ENCODE data around the gene DOCK6. TPM values are rescaled to one million over a fixed set of nuclear protein-coding genes. Genes with fewer than 3 reads are reported as not detected.

Gene DOCK6
- polyA plus RNA-seq, 1 donor from 2014 or later, result not detected

DNA sequence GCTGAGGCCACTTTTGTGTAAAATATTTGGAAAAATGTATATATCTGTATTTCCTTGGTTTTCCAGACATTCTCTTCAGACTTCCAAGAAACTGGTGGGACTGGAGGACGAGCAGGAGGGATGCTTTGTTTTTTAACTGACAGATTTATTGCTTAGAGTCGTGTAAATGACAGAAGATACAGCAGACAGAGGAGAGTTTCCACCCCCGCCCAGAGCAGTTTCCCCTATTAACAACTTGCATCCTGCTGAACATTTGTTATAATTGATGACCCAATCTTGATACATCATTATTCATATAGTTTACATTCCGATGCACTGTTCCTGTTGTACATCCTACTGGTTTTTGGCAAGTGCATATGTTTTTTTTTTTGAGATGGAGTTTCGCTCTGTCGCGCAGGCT lies 7.1 kb upstream of the DOCK6 start:
- TF ChIP-seq, protein P1, sequence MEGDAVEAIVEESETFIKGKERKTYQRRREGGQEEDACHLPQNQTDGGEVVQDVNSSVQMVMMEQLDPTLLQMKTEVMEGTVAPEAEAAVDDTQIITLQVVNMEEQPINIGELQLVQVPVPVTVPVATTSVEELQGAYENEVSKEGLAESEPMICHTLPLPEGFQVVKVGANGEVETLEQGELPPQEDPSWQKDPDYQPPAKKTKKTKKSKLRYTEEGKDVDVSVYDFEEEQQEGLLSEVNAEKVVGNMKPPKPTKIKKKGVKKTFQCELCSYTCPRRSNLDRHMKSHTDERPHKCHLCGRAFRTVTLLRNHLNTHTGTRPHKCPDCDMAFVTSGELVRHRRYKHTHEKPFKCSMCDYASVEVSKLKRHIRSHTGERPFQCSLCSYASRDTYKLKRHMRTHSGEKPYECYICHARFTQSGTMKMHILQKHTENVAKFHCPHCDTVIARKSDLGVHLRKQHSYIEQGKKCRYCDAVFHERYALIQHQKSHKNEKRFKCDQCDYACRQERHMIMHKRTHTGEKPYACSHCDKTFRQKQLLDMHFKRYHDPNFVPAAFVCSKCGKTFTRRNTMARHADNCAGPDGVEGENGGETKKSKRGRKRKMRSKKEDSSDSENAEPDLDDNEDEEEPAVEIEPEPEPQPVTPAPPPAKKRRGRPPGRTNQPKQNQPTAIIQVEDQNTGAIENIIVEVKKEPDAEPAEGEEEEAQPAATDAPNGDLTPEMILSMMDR (IDR thresholded peaks at IDR 0.05; ENCODE audit: poor library complexity, severe bottlenecking), result no peak
- TF ChIP-seq RAD21 (conservative IDR thresholded peaks at IDR 0.05) (no peak), TAF1 (IDR thresholded peaks at IDR 0.05; ENCODE audit: low read depth) (no peak), MXI1 (conservative IDR thresholded peaks at IDR 0.05; ENCODE audit: poor library complexity, severe bottlenecking) (no peak)
- TF ChIP-seq, protein P2, sequence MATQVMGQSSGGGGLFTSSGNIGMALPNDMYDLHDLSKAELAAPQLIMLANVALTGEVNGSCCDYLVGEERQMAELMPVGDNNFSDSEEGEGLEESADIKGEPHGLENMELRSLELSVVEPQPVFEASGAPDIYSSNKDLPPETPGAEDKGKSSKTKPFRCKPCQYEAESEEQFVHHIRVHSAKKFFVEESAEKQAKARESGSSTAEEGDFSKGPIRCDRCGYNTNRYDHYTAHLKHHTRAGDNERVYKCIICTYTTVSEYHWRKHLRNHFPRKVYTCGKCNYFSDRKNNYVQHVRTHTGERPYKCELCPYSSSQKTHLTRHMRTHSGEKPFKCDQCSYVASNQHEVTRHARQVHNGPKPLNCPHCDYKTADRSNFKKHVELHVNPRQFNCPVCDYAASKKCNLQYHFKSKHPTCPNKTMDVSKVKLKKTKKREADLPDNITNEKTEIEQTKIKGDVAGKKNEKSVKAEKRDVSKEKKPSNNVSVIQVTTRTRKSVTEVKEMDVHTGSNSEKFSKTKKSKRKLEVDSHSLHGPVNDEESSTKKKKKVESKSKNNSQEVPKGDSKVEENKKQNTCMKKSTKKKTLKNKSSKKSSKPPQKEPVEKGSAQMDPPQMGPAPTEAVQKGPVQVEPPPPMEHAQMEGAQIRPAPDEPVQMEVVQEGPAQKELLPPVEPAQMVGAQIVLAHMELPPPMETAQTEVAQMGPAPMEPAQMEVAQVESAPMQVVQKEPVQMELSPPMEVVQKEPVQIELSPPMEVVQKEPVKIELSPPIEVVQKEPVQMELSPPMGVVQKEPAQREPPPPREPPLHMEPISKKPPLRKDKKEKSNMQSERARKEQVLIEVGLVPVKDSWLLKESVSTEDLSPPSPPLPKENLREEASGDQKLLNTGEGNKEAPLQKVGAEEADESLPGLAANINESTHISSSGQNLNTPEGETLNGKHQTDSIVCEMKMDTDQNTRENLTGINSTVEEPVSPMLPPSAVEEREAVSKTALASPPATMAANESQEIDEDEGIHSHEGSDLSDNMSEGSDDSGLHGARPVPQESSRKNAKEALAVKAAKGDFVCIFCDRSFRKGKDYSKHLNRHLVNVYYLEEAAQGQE (IDR thresholded peaks at IDR 0.05; ENCODE audit: borderline replicate concordance), result no peak
- Histone ChIP-seq H3K4me2 (ENCODE audit: low read length) (no peak overlapping the region), H3K79me2 (replicated peaks; ENCODE audit: insufficient read depth, low read length) (no peaks in the 10 kb centered on the region), H3K27ac (ENCODE audit: low read length) (no peak overlapping the region), H2AFZ (ENCODE audit: low read depth, low read length) (no peak overlapping the region), H3K27me3 (ENCODE audit: insufficient read depth, low read depth, low read length) (no peaks in the 10 kb centered on the region), H3K36me3 (ENCODE audit: insufficient read depth, low read length) (no peaks in the 10 kb centered on the region), H3K9me3 (ENCODE audit: low read length) (no peaks in the 10 kb centered on the region), H4K20me1 (ENCODE audit: insufficient read depth) (no peaks in the 10 kb centered on the region), H3F3A (ENCODE audit: insufficient read depth, low read length, poor library complexity, severe bottlenecking) (no peaks in the 10 kb centered on the region), H3K9me2 (ENCODE audit: insufficient read depth, low read length) (no peaks in the 10 kb centered on the region), H3K4me3 (ENCODE audit: low read length) (no peak overlapping the region), H3K9ac (ENCODE audit: low read length) (no peak overlapping the region)

DNA sequence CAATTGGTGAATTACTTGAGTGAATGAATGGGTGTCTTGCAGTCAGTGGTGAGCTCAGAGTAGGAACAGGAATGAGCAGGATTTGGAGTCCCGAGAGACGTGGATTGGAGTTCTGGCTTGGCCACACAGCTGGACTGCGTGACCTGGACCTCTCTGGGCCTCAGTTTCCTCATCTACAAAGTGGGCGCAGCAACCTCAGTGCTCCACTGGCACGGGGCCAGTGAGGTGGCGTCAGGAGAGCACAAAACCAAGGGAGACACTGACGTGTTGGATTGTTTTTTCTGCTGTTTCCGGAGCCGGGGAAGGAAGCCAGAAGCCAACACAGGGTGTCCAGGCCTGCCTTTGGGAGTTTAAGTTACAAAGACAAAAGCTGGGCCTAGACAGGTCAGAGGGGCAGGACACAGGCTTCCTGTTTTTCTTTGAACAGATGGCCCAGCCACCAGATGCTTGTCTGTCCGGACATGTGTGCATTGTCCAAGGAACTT lies 6.5 kb upstream of the DOCK6 start:
- Histone ChIP-seq H3K27me3 (ENCODE audit: insufficient read depth, low read depth, low read length) (no peaks in the 10 kb centered on the region), H3K4me3 (ENCODE audit: low read length) (no peak overlapping the region), H4K20me1 (ENCODE audit: insufficient read depth) (no peaks in the 10 kb centered on the region), H3F3A (ENCODE audit: insufficient read depth, low read length, poor library complexity, severe bottlenecking) (no peaks in the 10 kb centered on the region), H2AFZ (ENCODE audit: low read depth, low read length) (no peak overlapping the region), H3K79me2 (replicated peaks; ENCODE audit: insufficient read depth, low read length) (no peaks in the 10 kb centered on the region), H3K9me2 (ENCODE audit: insufficient read depth, low read length) (no peaks in the 10 kb centered on the region), H3K27ac (ENCODE audit: low read length) (no peak overlapping the region), H3K9ac (ENCODE audit: low read length) (no peak overlapping the region), H3K9me3 (ENCODE audit: low read length) (no peaks in the 10 kb centered on the region), H3K4me2 (ENCODE audit: low read length) (no peak overlapping the region), H3K36me3 (ENCODE audit: insufficient read depth, low read length) (no peaks in the 10 kb centered on the region)
- no peak for TF ChIP-seq EZH2 (IDR thresholded peaks at IDR 0.05; ENCODE audit: borderline replicate concordance, insufficient read depth, low read length, poor library complexity, severe bottlenecking)
- TF ChIP-seq MXI1 (conservative IDR thresholded peaks at IDR 0.05; ENCODE audit: poor library complexity, severe bottlenecking), result no peak
- TF ChIP-seq POLR2AphosphoS5 (IDR thresholded peaks at IDR 0.05), result no peak
- TF ChIP-seq, protein P2 (IDR thresholded peaks at IDR 0.05; ENCODE audit: borderline replicate concordance), result no peak
- TF ChIP-seq TAF1 (IDR thresholded peaks at IDR 0.05; ENCODE audit: low read depth), result no peak
- no peak for TF ChIP-seq SMC3 (conservative IDR thresholded peaks at IDR 0.05; ENCODE audit: poor library complexity)
- TF ChIP-seq RAD21 (conservative IDR thresholded peaks at IDR 0.05), result no peak
- TF ChIP-seq, protein P1 (IDR thresholded peaks at IDR 0.05; ENCODE audit: poor library complexity, severe bottlenecking), result no peak
- no peak for TF ChIP-seq EP300 (conservative IDR thresholded peaks at IDR 0.05; ENCODE audit: poor library complexity, severe bottlenecking)

All from neural cell (in vitro differentiated cells).